HG03521 (cell line): Measurements from ENCODE around the gene ZNF132.
A peak's percentile ranks its signal among the peaks of the same experiment; 100 is the strongest.
"Not testable (repeated sequence)": the region's sequence is repeated elsewhere in the genome, so short reads cannot be mapped to it uniquely, and the experiment has no call there.

Experiments used
- ATAC-seq: cut with Tn5 transposase; IDR thresholded peaks from one replicate; pipeline ENCODE4 v1.9.1; 2021; ENCODE audit warnings: mild to moderate bottlenecking, moderate library complexity; ENCODE audit not compliant: unreplicated experiment

ZNF132 gene

GRCh38 chr19:58439576-58440554 is at the start of gene ZNF132:
Gene ZNF132 (minus strand): TSS chr19:58440153. CDS start chr19:58439821, 332 bp downstream.
- ATAC-seq: peak; percentile 86

- ATAC-seq: not testable (repeated sequence)
Observed at GRCh38 chr19:58484349-58484748, 44.4 kb upstream of the ZNF132 start.

GRCh38 chr19:58483776-58484175 is 43.8 kb upstream of the ZNF132 start:
- ATAC-seq: no peak

GRCh38 chr19:58482372-58482771 is 42.4 kb upstream of the ZNF132 start:
- ATAC-seq: no peak

GRCh38 chr19:58480831-58481230 is 40.9 kb upstream of the ZNF132 start:
- no peak for ATAC-seq

- no peak for ATAC-seq
Observed at GRCh38 chr19:58480481-58480830, 40.5 kb upstream of the ZNF132 start.

GRCh38 chr19:58479736-58480480 is 40.0 kb upstream of the ZNF132 start:
- ATAC-seq: no peak

GRCh38 chr19:58479303-58479702 is 39.4 kb upstream of the ZNF132 start:
- no peak for ATAC-seq

- ATAC-seq: no peak
Observed at GRCh38 chr19:58477871-58478270, 37.9 kb upstream of the ZNF132 start.

GRCh38 chr19:58477130-58477529 is 37.2 kb upstream of the ZNF132 start:
- ATAC-seq: no peak

GRCh38 chr19:58476498-58477015 is 36.6 kb upstream of the ZNF132 start:
- peak; percentile 3 for ATAC-seq

GRCh38 chr19:58475714-58476497 is 36.0 kb upstream of the ZNF132 start, which contains the start of gene ZNF446:
Gene ZNF446 (plus strand): TSS chr19:58476352. CDS start chr19:58477219, 867 bp downstream.
- ATAC-seq: peak; percentile 76

- ATAC-seq: peak; percentile 2
Observed at GRCh38 chr19:58474997-58475713, 35.2 kb upstream of the ZNF132 start.

- no peak for ATAC-seq
Observed at GRCh38 chr19:58474291-58474996, 34.5 kb upstream of the ZNF132 start.

- no peak for ATAC-seq
Observed at GRCh38 chr19:58473775-58474174, 33.8 kb upstream of the ZNF132 start.

GRCh38 chr19:58471736-58472135 is 31.8 kb upstream of the ZNF132 start:
- no peak for ATAC-seq

- ATAC-seq: not testable (repeated sequence)
Observed at GRCh38 chr19:58470837-58471543, 31.0 kb upstream of the ZNF132 start.

GRCh38 chr19:58469241-58470013 is 29.5 kb upstream of the ZNF132 start:
- ATAC-seq: no peak
